Liver (tissue), 9 donors: Measurements from ENCODE around the gene FIS1. TPM values are rescaled to one million over a fixed set of nuclear protein-coding genes. Genes with fewer than 3 reads are reported as not detected.

ENCODE experiments used
- DNase-seq: peaks from one replicate; pipeline ENCODE4 v3.0.0-alpha.2; 2017; ENCODE audit warnings: low spot score
- H3K27ac ChIP-seq, 2 donors: one replicate each; pipeline ENCODE4 v1.7.0; 2013; ENCODE audit warnings: inconsistent platforms in 2 of 2, low read length in 2 of 2, control low read depth in 1 of 2, low read depth in 1 of 2, mild to moderate bottlenecking in 1 of 2
- H3K27me3 ChIP-seq, 4 donors: one replicate each; pipeline versions ENCODE4 v1.6.1 to v1.7.0; 2013; ENCODE audit warnings: low read length in 3 of 4, inconsistent platforms in 1 of 4, mild to moderate bottlenecking in 1 of 4, moderate library complexity in 1 of 4; ENCODE audit not compliant: control insufficient read depth in 4 of 4, insufficient read depth in 4 of 4
- H3K36me3 ChIP-seq, 4 donors: one replicate each; pipeline versions ENCODE4 v1.6.1 to v1.7.0; 2013; ENCODE audit warnings: low read length in 3 of 4, mild to moderate bottlenecking in 3 of 4, low read depth in 1 of 4, moderate library complexity in 1 of 4; ENCODE audit not compliant: control insufficient read depth in 4 of 4, insufficient read depth in 3 of 4
- H3K4me1 ChIP-seq, 4 donors: one replicate each; pipeline versions ENCODE4 v1.6.1 to v1.7.0; 2013; ENCODE audit warnings: low read length in 3 of 4, mild to moderate bottlenecking in 3 of 4, moderate library complexity in 1 of 4; ENCODE audit not compliant: control insufficient read depth in 4 of 4, insufficient read depth in 4 of 4
- H3K4me3 ChIP-seq, 3 donors: one replicate each; pipeline versions ENCODE4 v1.6.1 to v1.7.0; 2013; ENCODE audit warnings: low read length in 3 of 3, control low read depth in 1 of 3, low read depth in 1 of 3, mild to moderate bottlenecking in 1 of 3
- H3K9ac ChIP-seq, 2 donors: one replicate each; pipeline ENCODE4 v1.7.0; 2013; ENCODE audit warnings: low read length in 2 of 2, mild to moderate bottlenecking in 2 of 2, moderate library complexity in 2 of 2, control low read depth in 1 of 2, low read depth in 1 of 2
- H3K9me3 ChIP-seq, 4 donors: one replicate each; pipeline versions ENCODE4 v1.6.1 to v1.7.0; 2013; ENCODE audit warnings: low read length in 3 of 4; ENCODE audit not compliant: control insufficient read depth in 4 of 4
- ATF3 ChIP-seq: IDR thresholded peaks from 2 replicates; pipeline ENCODE4 v1.6.1; 2016; ENCODE audit warnings: antibody characterized with exemption
- CTCF ChIP-seq: fragments of 150-350 bp; IDR thresholded peaks from 2 replicates; pipeline ENCODE4 v1.5.1; 2017; ENCODE audit warnings: improper control_type of control experiment, low read depth, low read length; ENCODE audit not compliant: missing input control
- EGR1 ChIP-seq, 2 donors: IDR thresholded peaks; 2 replicates each; pipeline ENCODE4 v1.6.1; 2016 to 2018; ENCODE audit warnings: antibody characterized with exemption in 2 of 2, low read depth in 2 of 2
- FOXA1 ChIP-seq: IDR thresholded peaks from 2 replicates; pipeline ENCODE4 v1.6.1; 2016; ENCODE audit warnings: antibody characterized with exemption
- FOXA2 ChIP-seq: IDR thresholded peaks from 2 replicates; pipeline ENCODE4 v1.6.1; 2016; ENCODE audit warnings: antibody characterized with exemption
- GABPA ChIP-seq, 2 donors: IDR thresholded peaks in 1 of 2; conservative IDR thresholded peaks in 1 of 2; 2 replicates each; pipeline ENCODE4 v1.6.1; 2016; ENCODE audit warnings: antibody characterized with exemption in 2 of 2, mild to moderate bottlenecking in 1 of 2, moderate library complexity in 1 of 2
- HNF4A ChIP-seq, 2 donors: conservative IDR thresholded peaks; 2 replicates each; pipeline ENCODE4 v1.6.1; 2016; ENCODE audit warnings: antibody characterized with exemption in 2 of 2, mild to moderate bottlenecking in 2 of 2
- HNF4G ChIP-seq: IDR thresholded peaks from 2 replicates; pipeline ENCODE4 v1.6.1; 2016; ENCODE audit warnings: antibody characterized with exemption
- JUND ChIP-seq, 2 donors: IDR thresholded peaks; 2 replicates each; pipeline ENCODE4 v1.6.1; 2016; ENCODE audit warnings: antibody characterized with exemption in 2 of 2
- MAX ChIP-seq: IDR thresholded peaks from 2 replicates; pipeline ENCODE4 v1.6.1; 2016; ENCODE audit warnings: antibody characterized with exemption
- NR2F2 ChIP-seq: IDR thresholded peaks from 2 replicates; pipeline ENCODE4 v1.6.1; 2016; ENCODE audit warnings: antibody characterized with exemption
- RAD21 ChIP-seq, 2 donors: IDR thresholded peaks; 2 replicates each; pipeline ENCODE4 v1.6.1; 2016; ENCODE audit warnings: antibody characterized with exemption in 2 of 2, mild to moderate bottlenecking in 2 of 2
- REST ChIP-seq: IDR thresholded peaks from 2 replicates; pipeline ENCODE4 v1.6.1; 2016; ENCODE audit warnings: antibody characterized with exemption, mild to moderate bottlenecking
- RXRA ChIP-seq, 2 donors: IDR thresholded peaks; 2 replicates each; pipeline ENCODE4 v1.6.1; 2017 to 2018; ENCODE audit warnings: antibody characterized with exemption in 2 of 2, mild to moderate bottlenecking in 1 of 2
- SP1 ChIP-seq: IDR thresholded peaks from 2 replicates; pipeline ENCODE4 v1.6.1; 2018; ENCODE audit warnings: antibody characterized with exemption, mild to moderate bottlenecking
- YY1 ChIP-seq: IDR thresholded peaks from 2 replicates; pipeline ENCODE4 v1.6.1; 2016; ENCODE audit warnings: antibody characterized with exemption, mild to moderate bottlenecking
- WGBS: extraction: QIAGEN DNeasy Blood & Tissue Kit; methylation state at CpG from one replicate; pipeline ENCODE4 v1.1.7; 2013; 5-methylcytosine and 5-hydroxymethylcytosine counted together
- polyA plus RNA-seq, 2 donors: library from polyadenylated mRNA; stranded (reverse) in 1 of 2; unstranded in 1 of 2; fragments of 200-250 nt in 1 of 2; fragments of >200 nt in 1 of 2; fragmentation: Nextera tagmentation in 1 of 2; extraction: Ambion mirVana in 1 of 2; gene quantifications; one replicate each; pipeline versions ENCODE4 v1.2.1 to v1.2.3, GENCODE V29; 2013 to 2015
- total RNA-seq, 2 donors: library from RNA; depleted of rRNA; stranded (reverse); fragments of >200 nt; gene quantifications; one replicate each; pipeline ENCODE4 v1.2.3, GENCODE V29; 2014
- donor health status: healthy.
- donor health status: healthy.
- donor health status: healthy.
- donor health status: healthy.
- donor health status: healthy.

The FIS1 gene
- total RNA-seq (100 to 1,000 TPM; 112 to 133 TPM), polyA plus RNA-seq (100 to 1,000 TPM; 177 to 192 TPM)

GRCh38 chr7:101244375-101245146, at the start of gene FIS1:
Gene FIS1 (minus strand): TSS chr7:101245081. CDS start chr7:101245004, 77 bp downstream.
- Histone ChIP-seq H3K9me3 (no peaks in the 10 kb centered on the region), H3K4me3 (peak within 1 kb of the TSS; percentile 76 to 95 (median 82)), H3K27ac (peak within 1 kb of the TSS; percentile 98 to 99), H3K27me3 (no peaks in the 10 kb centered on the region), H3K36me3 (peaks cover 0 to 8% (median 5%) of the 10 kb centered on the region in 4 donors), H3K4me1 (peaks cover 4 to 28% (median 16%) of the 10 kb centered on the region in 4 donors), H3K9ac (peak within 1 kb of the TSS; percentile 88 to 96)
- TF ChIP-seq FOXA2, result peak; percentile 54
- peak; percentile 35 for TF ChIP-seq MAX
- TF ChIP-seq SP1, result peak; percentile 50
- TF ChIP-seq GABPA (IDR thresholded peaks at IDR 0.05 in 1 of 2, conservative IDR thresholded peaks at IDR 0.05 in 1 of 2), result peak; percentile 85 to 96
- TF ChIP-seq NR2F2, result peak; percentile 6
- TF ChIP-seq YY1, result peak; percentile 91
- TF ChIP-seq HNF4G, result no peak
- peak in 1 of 2 donors; percentile 12 for TF ChIP-seq RXRA (IDR thresholded peaks at IDR 0.05)
- peak; percentile 63 for TF ChIP-seq FOXA1
- TF ChIP-seq EGR1 (IDR thresholded peaks at IDR 0.05; ENCODE audit: low read depth in 2 of 2), result no peak
- peak; percentile 82 for TF ChIP-seq CTCF
- under 1% methylated on average over 45 of the region's 45 CpGs for WGBS
- DNase-seq, result peak; percentile 93

- H3K4me3 ChIP-seq, result no peak overlapping the region
- TF ChIP-seq EGR1 (IDR thresholded peaks at IDR 0.05; ENCODE audit: low read depth in 2 of 2) (no peak), RAD21 (IDR thresholded peaks at IDR 0.05) (no peak), ATF3 (no peak), SP1 (no peak), CTCF (no peak), NR2F2 (no peak), JUND (IDR thresholded peaks at IDR 0.05) (no peak), GABPA (IDR thresholded peaks at IDR 0.05 in 1 of 2, conservative IDR thresholded peaks at IDR 0.05 in 1 of 2) (no peak), MAX (no peak), HNF4G (no peak), REST (no peak), RXRA (IDR thresholded peaks at IDR 0.05) (no peak), FOXA2 (no peak), HNF4A (conservative IDR thresholded peaks at IDR 0.05) (no peak)
- no peaks in the 10 kb centered on the region for H3K36me3 ChIP-seq
- H3K27me3 ChIP-seq, result peaks cover 0 to 3% (median 0%) of the 10 kb centered on the region in 4 donors
- 74% methylated on average over 12 of the region's 12 CpGs for WGBS
- no peak for DNase-seq
- peaks cover 0 to 7% (median 4%) of the 10 kb centered on the region in 4 donors for H3K4me1 ChIP-seq
- no peak overlapping the region for H3K9ac ChIP-seq
- H3K27ac ChIP-seq, result no peak overlapping the region
- H3K9me3 ChIP-seq, result no peaks in the 10 kb centered on the region
Measured at GRCh38 chr7:101294039-101294831, 49.4 kb upstream of the FIS1 start.
